Measurements from ENCODE around the gene GLDN.
"Not testable (repeated sequence)": the region's sequence is repeated elsewhere in the genome, so short reads cannot be mapped to it uniquely, and the experiment has no call there.

Gene GLDN

DNA sequence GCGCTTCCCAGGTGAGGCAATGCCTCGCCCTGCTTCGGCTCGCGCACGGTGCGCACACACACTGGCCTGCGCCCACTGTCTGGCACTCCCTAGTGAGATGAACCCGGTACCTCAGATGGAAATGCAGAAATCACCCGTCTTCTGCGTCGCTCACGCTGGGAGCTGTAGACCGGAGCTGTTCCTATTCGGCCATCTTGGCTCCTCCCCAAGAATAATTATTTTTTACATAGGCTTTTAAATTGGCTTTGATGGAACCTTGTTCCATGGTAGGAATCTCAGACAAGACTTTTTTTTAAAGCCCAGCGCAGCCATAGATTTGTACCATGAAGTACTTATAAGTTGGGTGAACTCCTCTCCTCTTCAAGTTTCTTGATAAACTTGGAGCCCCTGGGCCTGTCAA lies 81.6 kb downstream of the GLDN start:
- not testable (repeated sequence) for H3K27me3 ChIP-seq (ENCODE audit: insufficient read depth, low read length); H3K36me3 ChIP-seq (ENCODE audit: insufficient read depth, low read length)

GRCh38 chr15:51424780-51425179 lies 83.3 kb downstream of the GLDN start:
- no peaks in the 10 kb centered on the region for H3K4me1 ChIP-seq (ENCODE audit: insufficient read depth, low read length)
- H3K27me3 ChIP-seq (ENCODE audit: insufficient read depth, low read length) = no peaks in the 10 kb centered on the region
- H3K36me3 ChIP-seq (ENCODE audit: insufficient read depth, low read length) = no peaks in the 10 kb centered on the region
- H3K9me3 ChIP-seq (ENCODE audit: low read length) = no peaks in the 10 kb centered on the region
- H2AFZ ChIP-seq (ENCODE audit: low read depth, low read length) = no peak overlapping the region
- no peak overlapping the region for H3K4me3 ChIP-seq (ENCODE audit: low read length)

More for the DNA sequence above, 81.6 kb downstream of the GLDN start:
- not testable (repeated sequence) for H3K4me3 ChIP-seq (ENCODE audit: low read length); H3K4me1 ChIP-seq (ENCODE audit: insufficient read depth, low read length); H3K9me3 ChIP-seq (ENCODE audit: low read length); H2AFZ ChIP-seq (ENCODE audit: low read depth, low read length)

GRCh38 chr15:51425517-51426040 lies 84.1 kb downstream of the GLDN start:
- Histone ChIP-seq H3K4me3 (ENCODE audit: low read length) (no peak overlapping the region), H3K4me1 (ENCODE audit: insufficient read depth, low read length) (no peaks in the 10 kb centered on the region), H2AFZ (ENCODE audit: low read depth, low read length) (no peak overlapping the region), H3K9me3 (ENCODE audit: low read length) (no peaks in the 10 kb centered on the region), H3K36me3 (ENCODE audit: insufficient read depth, low read length) (no peaks in the 10 kb centered on the region), H3K27me3 (ENCODE audit: insufficient read depth, low read length) (no peaks in the 10 kb centered on the region)

- H3K9me3 ChIP-seq (ENCODE audit: low read length) = no peaks in the 10 kb centered on the region
- H3K4me3 ChIP-seq (ENCODE audit: low read length) = no peak overlapping the region
- no peak overlapping the region for H2AFZ ChIP-seq (ENCODE audit: low read depth, low read length)
- H3K27me3 ChIP-seq (ENCODE audit: insufficient read depth, low read length) = no peaks in the 10 kb centered on the region
- no peaks in the 10 kb centered on the region for H3K36me3 ChIP-seq (ENCODE audit: insufficient read depth, low read length)
- H3K4me1 ChIP-seq (ENCODE audit: insufficient read depth, low read length) = no peaks in the 10 kb centered on the region
Observed at GRCh38 chr15:51438526-51438925, 97.1 kb downstream of the GLDN start.

- Histone ChIP-seq H3K27me3 (ENCODE audit: insufficient read depth, low read length) (no peaks in the 10 kb centered on the region), H3K9me3 (ENCODE audit: low read length) (no peaks in the 10 kb centered on the region), H3K4me3 (ENCODE audit: low read length) (no peak overlapping the region), H2AFZ (ENCODE audit: low read depth, low read length) (no peak overlapping the region), H3K36me3 (ENCODE audit: insufficient read depth, low read length) (peaks cover 12% of the 10 kb centered on the region), H3K4me1 (ENCODE audit: insufficient read depth, low read length) (no peaks in the 10 kb centered on the region)
Observed at GRCh38 chr15:51443282-51443914, 101.9 kb downstream of the GLDN start.

DNA sequence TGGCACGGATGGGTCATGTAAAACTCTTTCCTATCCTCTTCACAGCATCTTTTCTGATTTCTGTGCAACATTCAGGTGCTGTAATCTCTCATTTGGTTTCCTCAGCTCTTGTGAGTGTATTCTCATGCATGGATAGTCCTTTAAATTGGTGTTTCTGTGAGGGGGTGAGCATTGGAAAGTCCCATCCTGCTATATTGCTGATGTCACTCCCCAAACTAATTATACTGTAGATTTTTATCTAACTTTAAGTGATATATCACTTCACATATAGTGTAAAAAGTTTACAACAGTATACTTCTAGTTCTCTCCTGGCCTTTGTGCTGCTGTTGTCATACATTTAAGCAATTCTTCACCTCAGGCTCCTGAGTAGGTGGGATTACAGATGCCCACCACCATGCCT lies 102.7 kb downstream of the GLDN start:
- no peak overlapping the region for H3K4me3 ChIP-seq (ENCODE audit: low read length)
- peaks cover 17% of the 10 kb centered on the region for H3K36me3 ChIP-seq (ENCODE audit: insufficient read depth, low read length)
- no peaks in the 10 kb centered on the region for H3K27me3 ChIP-seq (ENCODE audit: insufficient read depth, low read length)
- no peaks in the 10 kb centered on the region for H3K9me3 ChIP-seq (ENCODE audit: low read length)
- H2AFZ ChIP-seq (ENCODE audit: low read depth, low read length) = no peak overlapping the region
- no peaks in the 10 kb centered on the region for H3K4me1 ChIP-seq (ENCODE audit: insufficient read depth, low read length)

- Histone ChIP-seq H3K27me3 (ENCODE audit: insufficient read depth, low read length) (no peaks in the 10 kb centered on the region), H3K4me3 (ENCODE audit: low read length) (no peak overlapping the region), H3K9me3 (ENCODE audit: low read length) (no peaks in the 10 kb centered on the region), H3K4me1 (ENCODE audit: insufficient read depth, low read length) (no peaks in the 10 kb centered on the region), H2AFZ (ENCODE audit: low read depth, low read length) (no peak overlapping the region), H3K36me3 (ENCODE audit: insufficient read depth, low read length) (peaks cover 23% of the 10 kb centered on the region)
Observed at GRCh38 chr15:51444807-51445206, 103.4 kb downstream of the GLDN start.

GRCh38 chr15:51446029-51446744 lies 104.7 kb downstream of the GLDN start:
- not testable (repeated sequence) for H3K4me3 ChIP-seq (ENCODE audit: low read length); H3K9me3 ChIP-seq (ENCODE audit: low read length)

DNA sequence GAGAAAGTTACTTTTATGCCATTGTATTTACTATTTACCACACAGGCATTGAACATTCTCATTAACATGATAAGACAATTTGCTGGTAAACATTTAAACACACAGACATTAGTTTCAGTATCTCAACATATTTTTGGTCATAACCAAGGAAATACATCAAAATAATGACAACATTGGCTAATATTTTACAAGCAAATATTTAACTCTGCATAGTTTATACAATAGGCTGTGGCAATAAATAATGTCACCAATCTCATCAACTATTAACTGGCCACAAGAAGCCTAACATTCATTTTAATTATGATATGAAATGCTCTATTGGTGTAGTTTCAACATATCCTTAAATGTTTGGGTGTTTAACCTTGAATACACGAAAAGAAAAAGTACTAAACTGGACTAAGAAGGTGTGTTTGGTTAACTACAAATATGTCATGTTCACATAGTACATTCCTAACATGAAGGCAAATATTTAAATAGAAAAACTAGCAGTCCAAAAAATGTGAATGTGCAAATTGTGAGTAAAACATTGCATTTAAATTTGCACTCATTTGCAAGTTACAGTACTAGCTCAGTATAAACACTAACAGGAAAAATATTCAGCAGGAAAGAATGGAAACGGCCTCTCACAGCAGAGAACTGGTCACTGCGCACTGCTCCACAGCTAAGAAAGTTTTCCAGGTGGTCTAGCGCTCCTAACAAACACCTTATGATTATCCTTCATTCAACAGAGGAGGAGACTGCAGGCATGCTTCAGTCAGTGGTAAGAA lies 106.6 kb downstream of the GLDN start:
- Histone ChIP-seq H3K4me3 (ENCODE audit: low read length) (no peak overlapping the region), H3K9me3 (ENCODE audit: low read length) (no peaks in the 10 kb centered on the region), H3K36me3 (ENCODE audit: insufficient read depth, low read length) (peaks cover 35% of the 10 kb centered on the region), H2AFZ (ENCODE audit: low read depth, low read length) (no peak overlapping the region), H3K27me3 (ENCODE audit: insufficient read depth, low read length) (no peaks in the 10 kb centered on the region), H3K4me1 (ENCODE audit: insufficient read depth, low read length) (no peaks in the 10 kb centered on the region)

More at GRCh38 chr15:51446029-51446744, 104.7 kb downstream of the GLDN start:
- H3K27me3 ChIP-seq (ENCODE audit: insufficient read depth, low read length); H3K4me1 ChIP-seq (ENCODE audit: insufficient read depth, low read length); H2AFZ ChIP-seq (ENCODE audit: low read depth, low read length): not testable (repeated sequence)
- peaks cover 31% of the 10 kb centered on the region for H3K36me3 ChIP-seq (ENCODE audit: insufficient read depth, low read length)

- Histone ChIP-seq H3K4me1 (ENCODE audit: insufficient read depth, low read length) (no peaks in the 10 kb centered on the region), H3K4me3 (ENCODE audit: low read length) (no peak overlapping the region), H3K36me3 (ENCODE audit: insufficient read depth, low read length) (peaks cover 37% of the 10 kb centered on the region), H2AFZ (ENCODE audit: low read depth, low read length) (no peak overlapping the region), H3K9me3 (ENCODE audit: low read length) (no peaks in the 10 kb centered on the region), H3K27me3 (ENCODE audit: insufficient read depth, low read length) (no peaks in the 10 kb centered on the region)
Observed at GRCh38 chr15:51448622-51449399, 107.4 kb downstream of the GLDN start.

DNA sequence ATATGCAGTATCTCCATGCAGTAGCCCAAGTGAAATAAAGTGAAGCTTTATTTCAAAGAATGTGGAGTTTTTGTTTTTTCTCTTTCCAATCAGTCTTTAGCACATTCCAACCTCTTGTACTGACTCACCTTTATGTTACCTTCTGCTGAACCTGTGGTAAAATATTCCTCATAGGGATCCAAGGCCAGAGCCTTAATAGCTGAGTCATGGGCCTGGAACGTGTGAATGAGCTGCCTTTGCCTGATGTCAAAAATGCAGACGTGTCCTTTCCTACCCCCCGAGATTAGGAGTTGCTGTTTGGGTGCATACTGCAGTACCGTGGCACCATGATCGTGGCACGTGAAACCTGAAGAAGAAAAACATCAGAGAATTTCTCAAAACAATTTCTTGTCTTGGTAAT lies 108.5 kb downstream of the GLDN start:
- H3K9me3 ChIP-seq (ENCODE audit: low read length) = no peaks in the 10 kb centered on the region
- peaks cover 46% of the 10 kb centered on the region for H3K36me3 ChIP-seq (ENCODE audit: insufficient read depth, low read length)
- no peaks in the 10 kb centered on the region for H3K4me1 ChIP-seq (ENCODE audit: insufficient read depth, low read length)
- no peak overlapping the region for H2AFZ ChIP-seq (ENCODE audit: low read depth, low read length)
- no peaks in the 10 kb centered on the region for H3K27me3 ChIP-seq (ENCODE audit: insufficient read depth, low read length)
- H3K4me3 ChIP-seq (ENCODE audit: low read length) = no peak overlapping the region
